ENCODE measurements around the gene DUSP9. TPM values are rescaled to one million over a fixed set of nuclear protein-coding genes. Genes with fewer than 3 reads are reported as not detected.

Gene DUSP9
- total RNA-seq, 1 experiment from 2014 or later, result 16.0 TPM

- in situ Hi-C loops (cut with HindIII; ENCODE audit: low pct_unique_long_range_greater_than_20kb, low sequenced_read_pairs), result no loop called here
- DNase-seq (ENCODE audit: low read depth), result no peak
Observed at GRCh38 chrX:153633607-153634180, 13.3 kb upstream of the DUSP9 start.

GRCh38 chrX:153634236-153634635, 12.8 kb upstream of the DUSP9 start:
- in situ Hi-C loops (cut with HindIII; ENCODE audit: low pct_unique_long_range_greater_than_20kb, low sequenced_read_pairs), result no loop called here
- DNase-seq (ENCODE audit: low read depth), result no peak

DNA sequence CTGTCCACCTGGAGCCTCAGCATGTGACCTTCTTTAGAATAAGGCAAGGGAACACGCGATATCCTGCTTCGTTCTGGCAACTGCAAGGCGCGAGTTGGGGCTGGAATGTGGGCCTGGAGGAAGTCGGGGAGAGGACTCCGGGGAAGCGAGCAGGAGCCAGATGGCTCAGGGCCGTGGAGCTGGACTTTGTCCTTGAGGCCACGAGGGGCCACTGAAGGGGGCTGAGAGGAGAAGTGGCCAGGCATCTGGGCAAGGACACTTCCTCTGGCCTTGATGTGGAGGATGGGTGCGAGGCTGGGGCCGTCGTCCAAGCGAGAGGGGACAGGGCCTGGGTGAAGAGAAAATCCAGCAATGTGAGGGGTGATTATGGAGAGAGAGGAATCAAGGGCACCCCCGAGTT, 12.2 kb upstream of the DUSP9 start:
- in situ Hi-C loops (cut with HindIII; ENCODE audit: low pct_unique_long_range_greater_than_20kb, low sequenced_read_pairs), result no loop called here
- DNase-seq (ENCODE audit: low read depth), result no peak

DNA sequence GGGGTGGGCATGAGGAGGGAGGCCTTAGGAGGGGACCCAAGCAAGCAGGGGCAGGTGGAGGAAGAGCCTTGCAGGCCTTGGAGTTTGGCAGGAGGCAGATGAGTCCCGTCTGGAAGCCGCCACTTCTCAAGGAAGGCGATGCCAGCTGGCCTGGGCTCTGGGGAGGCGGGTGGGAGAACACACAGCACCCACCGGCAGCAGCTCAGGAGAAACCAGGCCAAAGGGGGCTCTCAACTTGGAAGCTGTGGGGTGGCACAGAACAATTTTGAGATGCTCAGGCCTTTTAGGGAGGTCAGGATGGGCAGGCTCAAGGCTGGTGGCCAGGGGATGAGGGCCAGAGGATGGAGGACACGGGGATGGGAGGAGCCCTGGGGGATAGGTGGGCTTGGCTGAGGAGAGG, 11.6 kb upstream of the DUSP9 start:
- DNase-seq (ENCODE audit: low read depth), result no peak
- in situ Hi-C loops (cut with HindIII; ENCODE audit: low pct_unique_long_range_greater_than_20kb, low sequenced_read_pairs), result no loop called here

- in situ Hi-C loops (cut with HindIII; ENCODE audit: low pct_unique_long_range_greater_than_20kb, low sequenced_read_pairs), result no loop called here
- DNase-seq (ENCODE audit: low read depth), result peak; percentile 27
Observed at GRCh38 chrX:153635788-153636668, 11.0 kb upstream of the DUSP9 start.

DNA sequence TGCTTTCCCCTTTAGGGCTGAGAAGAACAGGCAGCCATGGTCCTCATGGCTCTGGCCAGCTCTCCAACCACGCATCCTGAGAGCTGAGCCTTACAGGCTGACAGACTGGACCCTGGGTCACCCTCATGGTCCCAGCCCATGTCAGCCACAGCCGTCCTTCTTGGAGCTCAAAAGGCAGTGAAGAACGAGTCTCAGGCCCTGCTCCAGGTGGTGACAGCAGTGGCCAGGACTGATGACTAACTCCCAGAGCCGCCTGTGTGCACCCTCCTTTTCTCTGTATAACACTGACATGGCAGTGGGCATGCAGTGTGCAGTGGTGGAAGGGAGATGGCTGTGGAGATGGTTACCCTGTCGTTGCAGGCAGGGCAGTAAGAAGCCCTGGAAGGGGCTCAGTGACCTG, 10.3 kb upstream of the DUSP9 start:
- DNase-seq (ENCODE audit: low read depth), result no peak
- in situ Hi-C loops (cut with HindIII; ENCODE audit: low pct_unique_long_range_greater_than_20kb, low sequenced_read_pairs), result no loop called here

DNA sequence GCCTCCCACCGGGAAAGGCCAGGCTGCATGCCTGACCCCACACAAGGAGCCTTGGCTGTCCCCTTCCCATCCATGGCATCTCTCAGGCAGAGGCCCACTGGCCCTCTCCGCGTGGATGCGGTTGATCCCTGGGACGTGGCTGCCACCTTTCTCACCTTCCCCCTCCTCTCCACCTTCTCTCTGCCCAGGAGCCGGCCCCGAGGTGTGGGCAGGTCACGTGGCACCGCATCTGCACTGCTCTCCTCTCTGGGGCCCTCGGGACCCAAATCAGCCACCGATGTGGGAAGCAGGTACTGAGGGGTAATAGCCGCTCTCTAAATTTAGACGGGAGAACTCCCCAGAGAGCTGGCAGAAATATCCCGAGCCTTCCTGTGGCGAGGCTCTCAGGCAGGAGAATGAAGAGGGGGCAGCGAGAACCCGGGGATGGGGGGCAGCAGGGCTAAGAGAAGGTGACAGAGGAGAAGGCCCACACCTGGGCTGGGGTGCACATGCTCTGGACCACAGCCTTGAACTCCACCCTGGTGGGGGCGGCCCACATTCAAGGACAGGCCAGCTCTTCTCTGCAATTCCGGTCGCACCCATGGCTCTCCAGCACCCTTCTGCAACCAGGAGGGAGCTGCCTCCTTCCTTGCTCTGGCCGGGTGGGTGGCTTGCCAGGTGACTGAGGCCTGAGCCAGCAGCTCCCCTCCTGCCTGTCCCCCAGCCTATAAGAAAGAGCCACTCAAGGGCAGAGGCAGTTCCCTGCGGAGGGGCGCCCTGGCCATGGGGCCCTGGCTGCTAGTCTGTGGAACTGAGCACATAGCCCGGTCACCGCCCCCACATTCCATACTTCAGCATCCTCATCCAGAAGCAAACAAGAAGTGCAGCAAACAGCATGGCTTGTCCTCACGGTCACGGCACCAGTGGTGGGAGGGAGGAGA, 9.6 kb upstream of the DUSP9 start:
- in situ Hi-C loops (cut with HindIII; ENCODE audit: low pct_unique_long_range_greater_than_20kb, low sequenced_read_pairs), result no loop called here
- DNase-seq (ENCODE audit: low read depth), result no peak

GRCh38 chrX:153638041-153638371, 9.0 kb upstream of the DUSP9 start:
- in situ Hi-C loops (cut with HindIII; ENCODE audit: low pct_unique_long_range_greater_than_20kb, low sequenced_read_pairs), result no loop called here
- no peak for DNase-seq (ENCODE audit: low read depth)

DNA sequence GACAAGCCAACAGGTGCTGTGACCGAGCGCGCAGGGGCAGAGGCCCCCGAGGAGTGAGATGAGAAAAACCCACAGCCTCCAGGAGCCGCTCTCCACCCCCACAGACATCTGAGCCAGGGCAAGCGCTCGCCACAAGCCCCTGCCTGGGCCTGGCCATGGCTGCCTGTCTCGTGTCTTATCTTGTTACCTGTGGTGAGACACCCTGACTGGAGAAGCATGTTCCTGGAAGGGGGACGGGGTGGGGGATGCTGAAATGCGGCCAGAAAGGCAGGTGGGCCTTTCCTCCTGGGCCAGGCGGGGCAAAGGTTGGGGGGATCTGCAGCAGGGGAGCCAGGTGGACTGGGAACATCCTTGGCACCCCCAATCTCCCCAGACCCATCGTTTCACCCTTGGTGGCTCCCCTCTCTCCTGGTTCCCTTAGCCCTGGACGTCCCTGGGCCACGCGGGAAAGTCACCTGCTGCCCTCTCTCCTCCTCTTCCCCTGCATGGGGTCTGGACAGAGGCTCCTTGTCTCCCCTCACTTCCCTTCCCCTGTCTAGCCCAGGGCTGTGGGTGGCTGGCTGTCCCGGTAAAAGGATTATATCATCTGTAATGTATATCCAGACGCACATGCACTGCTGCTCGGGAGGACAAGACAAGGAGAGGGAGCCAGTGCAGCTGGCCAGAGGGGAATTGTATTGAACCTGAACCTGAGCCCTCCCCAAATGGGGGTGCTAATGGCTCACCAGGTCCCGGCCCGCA, 8.4 kb upstream of the DUSP9 start:
- no peak for DNase-seq (ENCODE audit: low read depth)
- in situ Hi-C loops (cut with HindIII; ENCODE audit: low pct_unique_long_range_greater_than_20kb, low sequenced_read_pairs), result no loop called here

DNA sequence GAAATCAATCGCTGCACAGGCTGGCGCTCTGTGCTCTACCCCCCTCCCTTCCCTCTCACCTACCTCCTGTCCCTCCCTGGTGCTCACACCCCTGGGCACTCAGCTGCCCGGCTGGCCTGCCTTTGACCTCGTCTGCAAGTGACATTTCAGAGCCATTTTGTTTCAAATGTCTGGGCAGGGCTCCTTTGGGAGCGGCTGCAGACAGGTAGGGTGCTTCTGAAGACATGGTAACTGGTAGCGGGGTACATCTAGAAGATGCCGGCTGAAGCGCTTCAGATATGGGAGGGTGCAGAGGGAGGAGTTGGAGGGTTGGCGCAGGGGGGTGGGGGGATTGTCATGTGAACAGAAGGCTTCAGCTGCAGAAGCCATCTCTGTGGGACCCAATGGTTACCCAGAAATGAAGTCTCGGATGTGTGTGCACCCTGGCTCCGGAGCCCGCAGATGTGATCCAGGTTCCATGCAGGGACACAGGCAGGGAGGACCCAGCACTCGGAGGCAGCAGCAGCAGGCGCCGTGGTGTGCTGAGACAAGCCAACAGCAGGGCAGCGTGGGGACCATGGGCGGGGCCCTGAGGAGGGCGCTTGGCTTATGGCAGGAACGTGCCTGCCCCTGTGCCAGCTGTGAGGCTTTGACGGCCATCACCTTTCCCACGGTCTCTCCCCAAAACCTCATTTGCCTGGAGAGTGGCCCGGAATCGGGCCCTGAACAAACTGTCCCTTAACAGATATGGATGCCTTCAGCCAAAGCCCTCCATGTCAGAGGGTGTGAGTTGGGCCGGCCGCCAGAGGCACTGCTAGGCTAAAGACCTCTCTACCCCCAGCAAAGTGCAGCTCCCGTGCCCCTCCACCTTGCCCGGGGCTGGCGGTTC, 7.6 kb upstream of the DUSP9 start:
- in situ Hi-C loops (cut with HindIII; ENCODE audit: low pct_unique_long_range_greater_than_20kb, low sequenced_read_pairs), result no loop called here
- DNase-seq (ENCODE audit: low read depth), result no peak

DNA sequence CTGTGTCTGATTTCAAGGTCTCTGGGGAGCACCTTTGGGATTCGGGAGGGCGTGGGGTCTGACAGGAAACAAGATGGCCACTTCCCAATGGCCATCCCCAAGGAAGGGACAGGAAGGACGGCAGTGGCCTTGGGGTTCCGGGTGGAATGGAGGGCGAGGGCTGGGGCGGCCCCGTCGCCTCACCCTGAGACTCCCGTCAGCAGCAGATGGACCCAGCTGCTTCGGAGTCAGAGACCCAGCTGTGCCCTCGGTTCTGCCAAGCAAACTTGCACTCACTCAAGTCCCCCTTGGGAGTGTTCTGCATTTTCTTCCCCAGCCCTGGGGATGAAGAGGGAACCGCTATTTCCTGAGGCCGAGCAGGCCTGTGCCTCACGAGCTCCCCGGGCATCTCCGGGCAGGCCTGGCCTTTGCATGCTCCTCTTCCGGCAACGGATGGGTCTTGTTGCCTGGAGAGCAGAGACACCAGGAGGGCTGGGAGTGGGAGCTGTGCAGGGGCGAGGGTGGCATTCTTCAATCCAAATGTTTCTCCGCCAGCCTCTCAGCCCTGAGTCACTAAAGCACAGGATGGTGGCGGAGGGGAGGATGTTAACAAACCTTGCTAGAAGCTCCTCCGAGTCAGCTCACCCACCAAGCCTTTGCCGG, 6.8 kb upstream of the DUSP9 start:
- in situ Hi-C loops (cut with HindIII; ENCODE audit: low pct_unique_long_range_greater_than_20kb, low sequenced_read_pairs), result no loop called here
- DNase-seq (ENCODE audit: low read depth), result no peak

DNA sequence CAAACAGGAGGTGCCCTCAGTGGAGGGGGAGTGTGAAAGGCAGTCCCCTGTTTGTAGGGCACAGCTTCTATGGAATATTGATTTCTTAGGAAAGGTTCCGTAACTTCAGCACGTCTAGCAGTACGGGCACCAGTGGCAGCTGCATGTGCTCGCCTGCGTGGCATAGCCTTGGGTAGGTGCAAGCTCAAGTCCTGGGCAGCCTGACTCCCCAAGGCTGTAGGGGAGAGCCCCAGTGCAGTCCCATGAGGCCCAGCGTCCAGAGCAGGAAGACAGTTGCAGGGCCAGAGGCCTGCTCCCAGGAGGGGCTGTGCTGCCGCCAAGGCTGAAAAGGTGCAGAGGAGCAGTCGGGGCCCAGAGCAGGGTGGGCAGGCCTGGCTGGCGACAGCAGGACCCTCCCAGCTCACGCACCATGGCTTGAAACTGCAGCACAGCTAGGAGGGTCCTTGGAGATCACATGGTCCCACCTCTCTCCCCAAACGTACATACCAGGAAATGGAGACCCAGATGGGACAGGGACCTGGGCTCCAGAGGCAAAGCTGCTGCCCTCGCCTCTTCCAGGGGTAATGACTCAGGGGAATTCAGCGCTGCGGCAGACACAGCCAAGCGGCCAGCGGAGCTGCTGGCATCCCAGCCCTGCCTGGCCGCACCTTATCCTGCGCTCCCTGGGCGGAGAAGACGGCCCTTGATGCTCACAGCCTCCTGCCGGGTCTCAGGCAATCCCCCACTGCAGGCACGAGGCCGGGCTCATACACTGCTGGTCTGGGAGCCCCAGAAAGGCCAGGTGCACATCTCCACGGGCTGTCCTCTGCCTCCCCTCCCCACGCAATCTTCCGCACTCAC, 6.0 kb upstream of the DUSP9 start:
- DNase-seq (ENCODE audit: low read depth), result no peak
- in situ Hi-C loops (cut with HindIII; ENCODE audit: low pct_unique_long_range_greater_than_20kb, low sequenced_read_pairs), result no loop called here

DNA sequence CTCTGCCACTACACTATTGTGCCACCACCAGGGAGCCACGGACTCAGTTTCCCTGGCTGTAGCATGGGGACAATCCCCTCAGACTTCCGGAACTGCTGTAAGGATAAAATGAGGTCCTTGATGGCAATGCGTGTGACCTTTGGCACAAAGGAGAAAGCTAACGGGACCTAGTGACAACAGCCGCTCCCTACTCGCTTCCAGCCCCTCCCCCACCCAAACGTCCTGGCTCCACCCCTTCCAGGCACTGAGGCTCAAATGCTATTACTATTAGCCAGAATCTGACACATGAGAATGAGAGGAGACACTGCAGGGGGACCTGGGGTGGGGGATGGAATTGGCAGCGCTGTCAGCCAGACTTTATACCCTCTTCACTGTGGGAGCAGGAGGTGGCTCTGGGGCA, 5.4 kb upstream of the DUSP9 start:
- DNase-seq (ENCODE audit: low read depth), result no peak
- in situ Hi-C loops (cut with HindIII; ENCODE audit: low pct_unique_long_range_greater_than_20kb, low sequenced_read_pairs), result no loop called here

DNA sequence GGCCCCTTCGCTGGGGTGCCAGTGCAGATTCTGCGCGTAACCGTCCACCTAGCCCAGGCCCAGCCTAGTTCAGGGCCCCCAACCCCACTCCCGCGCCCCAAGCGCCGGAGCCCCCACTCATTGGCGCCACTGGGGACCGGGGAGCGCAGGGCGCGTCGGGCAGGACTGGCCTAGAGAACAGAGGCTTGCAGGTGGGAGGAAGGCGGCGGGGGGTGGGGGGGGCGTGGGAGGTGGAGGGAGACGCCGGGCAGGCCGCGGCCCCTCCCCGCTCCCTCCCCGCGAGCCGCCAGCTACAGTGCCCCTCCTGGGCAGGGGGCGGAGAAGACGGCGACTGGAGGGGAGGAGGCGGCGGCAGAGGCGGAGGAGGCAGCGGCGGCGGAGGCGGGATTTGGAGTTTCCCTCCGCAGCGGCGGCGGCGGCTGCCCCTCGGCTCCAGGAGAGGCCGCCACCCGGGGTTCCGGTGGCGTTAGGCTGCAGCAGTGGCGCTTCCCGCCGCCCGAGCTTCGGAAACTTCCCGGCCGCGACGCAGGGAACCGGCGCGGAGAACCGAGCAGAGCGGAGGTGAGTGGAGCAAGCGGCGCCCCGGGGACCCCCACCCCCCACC, 4.8 kb upstream of the DUSP9 start:
- peak; percentile 15 for DNase-seq (ENCODE audit: low read depth)
- in situ Hi-C loops (cut with HindIII; ENCODE audit: low pct_unique_long_range_greater_than_20kb, low sequenced_read_pairs), result no loop called here

- DNase-seq (ENCODE audit: low read depth), result no peak
- in situ Hi-C loops (cut with HindIII; ENCODE audit: low pct_unique_long_range_greater_than_20kb, low sequenced_read_pairs), result no loop called here
Observed at GRCh38 chrX:153642655-153643430, 4.2 kb upstream of the DUSP9 start.

Measured in Caki2 (cell line).